NT2/D1 (cell line): ENCODE data around the gene TPK1.
"Not testable (repeated sequence)": the region's sequence is repeated elsewhere in the genome, so short reads cannot be mapped to it uniquely, and the experiment has no call there.

Experiments
- DNase-seq: peaks from one replicate; pipeline ENCODE4 v3.0.0-alpha.2; 2011; ENCODE audit warnings: low read depth, low spot score
- H3K27me3 ChIP-seq: 2 replicates; pipeline ENCODE4 v1.6.0; 2011; ENCODE audit warnings: mild to moderate bottlenecking; ENCODE audit not compliant: insufficient read length, insufficient read depth
- H3K36me3 ChIP-seq: 2 replicates; pipeline ENCODE4 v1.6.1; 2011; ENCODE audit warnings: mild to moderate bottlenecking, low read length, mixed read lengths; ENCODE audit not compliant: insufficient read depth, insufficient read length
- H3K4me1 ChIP-seq: 2 replicates; pipeline ENCODE4 v1.5.1; 2011; ENCODE audit not compliant: insufficient read depth, insufficient read length
- H3K4me3 ChIP-seq: 2 replicates; pipeline ENCODE4 v1.5.1; 2011; ENCODE audit warnings: low read depth; ENCODE audit not compliant: insufficient read length
- H3K9ac ChIP-seq: 2 replicates; pipeline ENCODE4 v1.6.0; 2011; ENCODE audit warnings: low read depth; ENCODE audit not compliant: insufficient read length
- H3K9me3 ChIP-seq: 2 replicates; pipeline ENCODE4 v1.5.1; 2011; ENCODE audit warnings: mild to moderate bottlenecking, low read length; ENCODE audit not compliant: insufficient read depth
- SUZ12 ChIP-seq: IDR thresholded peaks from 2 replicates; pipeline ENCODE4 v1.6.1; 2011; ENCODE audit not compliant: insufficient read length, insufficient read depth; ENCODE audit errors: extremely low read depth
- YY1 ChIP-seq: IDR thresholded peaks from 2 replicates; pipeline ENCODE4 v1.6.1; 2011; ENCODE audit not compliant: insufficient read length, insufficient read depth
- ZNF274 ChIP-seq: IDR thresholded peaks from 2 replicates; pipeline ENCODE4 v1.6.1; 2011; ENCODE audit warnings: mild to moderate bottlenecking, low read depth, low read length

The TPK1 gene

DNA sequence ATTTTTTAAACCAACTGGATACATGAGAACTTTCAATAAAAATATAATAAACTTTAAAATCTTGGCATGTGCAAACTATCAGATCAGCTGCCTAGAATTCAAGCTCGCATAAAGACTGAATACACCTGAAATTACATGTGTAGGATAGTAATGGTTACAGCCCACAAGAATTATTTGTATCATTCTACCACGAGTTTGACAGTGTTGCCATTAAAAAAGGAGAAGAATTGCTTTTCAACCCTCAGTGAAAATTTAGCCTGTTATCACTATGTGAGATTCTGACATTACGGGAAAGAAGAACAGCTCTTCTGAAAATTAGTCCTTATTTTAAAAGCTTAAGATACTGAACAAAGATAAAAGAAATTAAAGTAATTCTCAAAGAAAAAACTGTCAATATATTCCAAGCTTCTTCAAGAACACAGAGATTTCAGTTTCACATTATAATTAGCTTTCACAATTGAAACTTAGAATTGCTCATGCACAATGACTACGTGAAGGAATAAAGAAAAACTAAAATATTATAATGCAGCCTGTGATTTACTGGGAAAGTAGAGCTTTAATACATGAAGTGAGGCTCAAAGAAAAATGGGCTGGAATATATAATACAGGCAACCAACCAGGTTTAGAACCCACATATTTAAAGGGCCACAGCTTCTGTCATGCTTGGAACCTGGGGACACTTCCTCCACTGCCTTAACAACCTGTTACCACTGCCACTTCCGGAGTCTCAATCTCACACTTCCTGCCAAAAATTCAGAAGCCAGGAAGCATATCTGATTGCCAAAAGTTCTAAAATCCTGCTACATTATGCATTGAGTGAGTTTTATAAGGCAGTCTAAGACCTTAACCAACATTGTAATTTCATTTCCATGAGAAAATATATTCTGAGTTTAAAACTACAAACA is 23.2 kb downstream of the TPK1 start:
- Histone ChIP-seq H3K27me3 (no peaks in the 10 kb centered on the region), H3K36me3 (no peaks in the 10 kb centered on the region), H3K9ac (no peak overlapping the region), H3K4me3 (no peak overlapping the region), H3K4me1 (no peaks in the 10 kb centered on the region), H3K9me3 (no peaks in the 10 kb centered on the region)
- no peak for TF ChIP-seq YY1
- no peak for TF ChIP-seq ZNF274
- no peak for TF ChIP-seq SUZ12
- no peak for DNase-seq

DNA sequence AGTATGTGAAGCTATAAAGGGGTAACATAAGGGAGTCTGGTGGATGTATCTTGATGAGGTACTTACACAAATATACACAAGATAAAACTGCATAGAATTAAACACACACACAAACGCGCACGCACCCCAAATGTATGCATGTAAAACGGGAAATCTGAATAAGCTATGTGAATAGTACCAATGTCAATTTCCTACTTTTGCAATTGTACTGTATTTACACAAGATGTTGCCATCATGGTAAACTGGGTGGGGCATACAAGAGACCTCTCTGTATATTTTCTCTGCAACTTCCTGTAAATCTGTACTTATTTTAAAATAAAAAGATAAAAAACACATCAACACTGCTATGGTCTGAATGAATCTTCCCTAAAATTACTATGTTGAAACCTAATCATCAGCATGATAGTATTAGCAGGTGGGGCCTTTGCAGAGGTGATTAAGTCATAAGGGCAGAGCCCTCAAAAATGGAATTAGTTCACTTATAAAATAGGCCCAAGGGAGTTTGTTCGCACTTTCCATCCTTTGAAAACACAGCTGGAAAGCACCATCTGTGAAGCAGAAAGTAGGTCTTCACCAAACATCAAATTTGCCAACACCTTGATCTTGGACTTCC is 30.1 kb downstream of the TPK1 start:
- no peaks in the 10 kb centered on the region for H3K4me1 ChIP-seq
- no peak for DNase-seq
- no peak overlapping the region for H3K9ac ChIP-seq
- H3K4me3 ChIP-seq = no peak overlapping the region
- TF ChIP-seq SUZ12 (no peak), YY1 (no peak), ZNF274 (no peak)
- H3K27me3 ChIP-seq = no peaks in the 10 kb centered on the region
- H3K36me3 ChIP-seq = no peaks in the 10 kb centered on the region
- H3K9me3 ChIP-seq = no peaks in the 10 kb centered on the region

DNA sequence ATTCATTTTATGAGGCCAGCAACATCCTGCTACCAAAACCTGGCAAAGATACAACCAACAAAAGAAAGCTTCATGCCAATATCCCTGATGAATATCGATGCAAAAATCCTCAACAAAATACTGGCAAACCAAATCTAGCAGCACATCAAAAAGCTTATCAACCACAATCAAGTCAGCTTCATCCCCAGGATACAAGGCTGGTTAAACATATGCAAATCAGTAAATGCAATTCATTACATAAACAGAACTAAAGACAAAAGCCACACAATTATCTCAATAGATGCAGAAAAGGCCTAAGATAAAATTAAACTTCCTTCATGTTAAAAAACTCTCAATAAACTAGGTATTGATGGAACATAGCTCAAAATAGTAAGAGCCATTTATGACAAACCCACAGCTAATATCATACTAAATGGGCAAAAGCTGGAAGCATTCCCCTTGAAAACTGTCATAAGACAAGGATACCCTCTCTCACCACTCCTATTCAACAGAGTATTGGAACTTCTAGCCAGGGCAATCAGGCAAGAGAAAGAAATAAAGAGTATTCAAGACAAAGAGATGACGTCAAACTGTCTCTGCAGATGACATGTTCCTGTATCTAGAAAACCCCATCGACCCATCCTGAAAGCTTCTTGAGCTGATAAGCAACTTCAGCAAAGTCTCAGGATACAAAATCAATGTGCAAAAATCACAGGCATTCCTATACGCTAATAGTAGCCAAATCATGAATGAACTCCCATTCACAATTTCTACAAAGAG is 35.0 kb downstream of the TPK1 start:
- not testable (repeated sequence) for H3K4me1 ChIP-seq, H3K9ac ChIP-seq, H3K27me3 ChIP-seq, H3K4me3 ChIP-seq, H3K9me3 ChIP-seq, DNase-seq, H3K36me3 ChIP-seq

DNA sequence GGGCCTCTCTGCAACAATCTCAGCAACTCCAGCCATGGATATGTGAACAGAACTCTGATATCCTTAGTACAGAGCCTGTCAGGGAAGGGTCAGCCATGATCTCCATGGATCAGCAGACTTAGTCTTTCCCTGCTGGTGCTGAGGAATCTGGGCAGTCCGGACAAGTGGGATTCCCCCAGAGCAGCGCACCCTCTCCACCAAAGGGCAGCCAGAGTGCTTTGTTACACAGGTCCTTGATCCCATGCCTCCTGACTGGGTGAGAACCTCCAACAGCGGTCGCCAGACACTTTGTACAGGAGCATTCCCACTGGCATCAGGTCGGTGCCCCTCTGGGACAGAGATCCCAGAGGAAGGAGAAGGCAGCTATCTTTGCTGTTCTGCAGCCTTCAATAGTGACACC is 38.9 kb downstream of the TPK1 start:
- H3K36me3 ChIP-seq = no peaks in the 10 kb centered on the region
- no peaks in the 10 kb centered on the region for H3K9me3 ChIP-seq
- no peak overlapping the region for H3K4me3 ChIP-seq
- TF ChIP-seq YY1 (no peak), ZNF274 (no peak), SUZ12 (no peak)
- no peak for DNase-seq
- H3K27me3 ChIP-seq = no peaks in the 10 kb centered on the region
- H3K4me1 ChIP-seq = no peaks in the 10 kb centered on the region
- no peak overlapping the region for H3K9ac ChIP-seq

DNA sequence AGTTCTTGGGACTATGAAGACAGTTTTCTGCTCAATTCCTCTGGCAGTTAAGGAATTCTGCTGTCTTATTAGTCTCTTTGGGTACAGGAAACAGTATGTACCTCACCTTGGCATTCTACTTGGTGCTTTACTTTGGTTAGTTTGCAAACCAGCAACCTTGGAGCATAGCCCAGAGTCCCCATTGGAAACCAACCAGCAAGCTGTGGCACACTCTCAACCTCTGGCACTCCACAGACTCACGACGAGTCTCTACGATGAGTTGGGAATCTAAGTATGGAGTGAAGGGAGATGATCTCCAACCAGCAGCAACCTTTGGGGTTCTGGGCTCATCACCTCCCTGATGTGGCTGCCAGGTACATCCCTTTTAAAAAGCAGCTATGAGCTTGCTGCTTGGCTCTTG is 43.8 kb downstream of the TPK1 start:
- Histone ChIP-seq H3K9me3 (no peaks in the 10 kb centered on the region), H3K36me3 (no peaks in the 10 kb centered on the region), H3K9ac (no peak overlapping the region), H3K4me1 (no peaks in the 10 kb centered on the region), H3K27me3 (no peaks in the 10 kb centered on the region), H3K4me3 (no peak overlapping the region)
- no peak for TF ChIP-seq SUZ12
- TF ChIP-seq YY1 = no peak
- TF ChIP-seq ZNF274 = no peak
- DNase-seq = no peak

DNA sequence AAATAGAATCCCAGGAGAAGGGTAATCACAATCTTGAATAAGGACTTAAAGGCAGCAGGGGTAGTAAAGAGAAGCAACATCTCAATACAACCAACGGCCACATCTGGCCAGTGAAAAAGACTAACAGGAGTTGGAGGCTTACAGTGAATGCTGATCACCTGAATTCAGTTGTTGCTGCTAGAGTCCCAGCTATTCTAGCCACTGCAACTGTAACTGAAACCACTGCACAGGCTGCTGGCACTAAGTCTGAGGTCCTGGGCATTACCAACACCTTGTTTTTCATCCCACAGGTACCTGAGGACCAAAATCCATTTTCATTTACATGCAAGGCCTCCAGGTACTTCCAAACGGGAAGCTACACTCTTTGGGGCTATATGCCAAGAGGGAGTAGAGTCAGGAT is 44.4 kb downstream of the TPK1 start:
- Histone ChIP-seq H3K4me3 (no peak overlapping the region), H3K9me3 (no peaks in the 10 kb centered on the region), H3K27me3 (no peaks in the 10 kb centered on the region), H3K36me3 (no peaks in the 10 kb centered on the region), H3K9ac (no peak overlapping the region), H3K4me1 (no peaks in the 10 kb centered on the region)
- DNase-seq = no peak
- no peak for TF ChIP-seq SUZ12
- no peak for TF ChIP-seq YY1
- TF ChIP-seq ZNF274 = no peak

DNA sequence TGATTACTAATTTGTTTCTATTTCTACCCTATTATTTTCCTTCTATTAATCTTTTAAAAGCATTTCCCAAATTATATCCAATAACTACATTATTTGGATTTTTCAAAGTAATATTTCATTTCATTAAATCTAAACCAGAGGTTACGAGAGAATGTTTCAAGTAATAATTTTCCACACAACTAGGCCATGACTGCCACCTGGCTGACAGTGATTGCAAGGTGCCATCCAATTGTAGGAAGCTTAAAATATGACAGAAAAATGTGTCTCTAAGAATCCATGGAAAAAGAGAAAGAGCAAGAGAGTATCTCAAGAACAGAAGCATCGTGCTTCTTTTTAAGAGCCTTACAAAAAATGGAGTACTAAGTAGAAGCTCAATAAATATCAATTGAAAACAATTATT is 48.7 kb downstream of the TPK1 start:
- no peaks in the 10 kb centered on the region for H3K27me3 ChIP-seq
- no peaks in the 10 kb centered on the region for H3K9me3 ChIP-seq
- H3K4me1 ChIP-seq = no peaks in the 10 kb centered on the region
- no peak overlapping the region for H3K4me3 ChIP-seq
- no peak overlapping the region for H3K9ac ChIP-seq
- no peak for DNase-seq
- no peaks in the 10 kb centered on the region for H3K36me3 ChIP-seq
- no peak for TF ChIP-seq YY1
- TF ChIP-seq ZNF274 = no peak
- TF ChIP-seq SUZ12 = no peak
